ENCODE data around the gene CHAD.

CHAD gene

DNA sequence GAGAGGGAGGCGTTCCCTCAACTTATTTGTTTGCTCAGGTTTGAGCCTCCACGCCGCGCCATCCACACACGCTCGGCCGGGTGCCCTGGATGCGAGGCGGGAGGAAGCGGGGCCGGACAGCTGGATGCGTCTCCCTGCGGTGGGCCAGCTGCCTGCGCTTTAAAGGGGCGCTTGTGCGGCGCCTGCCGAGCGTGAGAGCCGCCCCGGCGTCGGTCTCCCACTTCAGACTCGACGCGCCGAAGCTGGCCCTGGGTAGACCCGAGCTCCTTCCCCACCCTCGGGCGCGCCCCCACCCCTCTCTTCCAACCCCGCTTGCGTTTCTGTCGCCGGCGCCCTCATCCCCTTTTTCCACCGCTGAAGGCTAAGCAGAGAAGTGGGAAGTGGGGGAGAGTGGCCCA lies 527 bp upstream of the CHAD start:
- DNase-seq = peak in 2 of 3 donors; percentile 17 to 36
- WGBS (ENCODE audit: insufficient coverage) = 8% methylated on average over 31 of the region's 37 CpGs
- no peak overlapping the region for H3K27ac ChIP-seq (ENCODE audit: insufficient read depth in 1 of 2, low read depth in 1 of 2, low read length in 2 of 2, poor library complexity in 1 of 2, severe bottlenecking in 2 of 2)
- peaks cover 0 to 27% (median 19%) of the 10 kb centered on the region in 4 experiments for H3K4me1 ChIP-seq (ENCODE audit: control extremely low read depth in 1 of 4, control insufficient read depth in 4 of 4, insufficient read depth in 4 of 4, low read length in 3 of 4)
- ChIA-PET CTCF (interaction anchor here (1.1 to 1.7 kb wide), 4 partner anchors 13 to 110 kb away, joined by 3 to 4 read pairs (median 4); no protein-coding TSS in a partner anchor), POLR2A (no interaction called here)
- peaks cover 0 to 31% (median 7%) of the 10 kb centered on the region in 5 experiments for H3K27me3 ChIP-seq (replicated peaks in 2 of 5; ENCODE audit: control insufficient read depth in 4 of 5, insufficient read depth in 5 of 5, low read length in 4 of 5)
- H3K4me3 ChIP-seq (ENCODE audit: control insufficient read depth in 1 of 7, extremely low read depth in 1 of 7, insufficient read depth in 4 of 7, low read depth in 2 of 7, low read length in 6 of 7) = peak overlapping the region in 4 of 7 experiments; percentile 38 to 69 (median 62)
- no peaks in the 10 kb centered on the region for H3K9me3 ChIP-seq (ENCODE audit: control extremely low read depth in 1 of 5, control insufficient read depth in 4 of 5, insufficient read depth in 2 of 5, low read depth in 1 of 5, low read length in 4 of 5)
- peaks cover 0 to 9% (median 8%) of the 10 kb centered on the region in 4 experiments for H3K36me3 ChIP-seq (ENCODE audit: control insufficient read depth in 4 of 4, insufficient read depth in 4 of 4, low read length in 3 of 4)

- H3K4me3 ChIP-seq (ENCODE audit: control insufficient read depth in 1 of 7, extremely low read depth in 1 of 7, insufficient read depth in 4 of 7, low read depth in 2 of 7, low read length in 6 of 7) = no peak overlapping the region
- H3K9me3 ChIP-seq (ENCODE audit: control extremely low read depth in 1 of 5, control insufficient read depth in 4 of 5, insufficient read depth in 2 of 5, low read depth in 1 of 5, low read length in 4 of 5) = no peaks in the 10 kb centered on the region
- POLR2A ChIA-PET = no interaction called here
- peaks cover 0 to 6% (median 4%) of the 10 kb centered on the region in 4 experiments for H3K36me3 ChIP-seq (ENCODE audit: control insufficient read depth in 4 of 4, insufficient read depth in 4 of 4, low read length in 3 of 4)
- CTCF ChIA-PET = interaction anchor here (0.8 to 1.7 kb wide), 8 partner anchors 9 to 52 kb away, joined by 3 to 6 read pairs (median 4); no protein-coding TSS in a partner anchor
- no peak overlapping the region for H3K27ac ChIP-seq (ENCODE audit: insufficient read depth in 1 of 2, low read depth in 1 of 2, low read length in 2 of 2, poor library complexity in 1 of 2, severe bottlenecking in 2 of 2)
- no peak for DNase-seq
- peaks cover 0 to 31% (median 7%) of the 10 kb centered on the region in 5 experiments for H3K27me3 ChIP-seq (replicated peaks in 2 of 5; ENCODE audit: control insufficient read depth in 4 of 5, insufficient read depth in 5 of 5, low read length in 4 of 5)
- 92% methylated on average over 12 of the region's 13 CpGs for WGBS (ENCODE audit: insufficient coverage)
- H3K4me1 ChIP-seq (ENCODE audit: control extremely low read depth in 1 of 4, control insufficient read depth in 4 of 4, insufficient read depth in 4 of 4, low read length in 3 of 4) = peaks cover 0 to 27% (median 19%) of the 10 kb centered on the region in 4 experiments
Observed at GRCh38 chr17:50467855-50468303, 801 bp downstream of the CHAD start.

DNA sequence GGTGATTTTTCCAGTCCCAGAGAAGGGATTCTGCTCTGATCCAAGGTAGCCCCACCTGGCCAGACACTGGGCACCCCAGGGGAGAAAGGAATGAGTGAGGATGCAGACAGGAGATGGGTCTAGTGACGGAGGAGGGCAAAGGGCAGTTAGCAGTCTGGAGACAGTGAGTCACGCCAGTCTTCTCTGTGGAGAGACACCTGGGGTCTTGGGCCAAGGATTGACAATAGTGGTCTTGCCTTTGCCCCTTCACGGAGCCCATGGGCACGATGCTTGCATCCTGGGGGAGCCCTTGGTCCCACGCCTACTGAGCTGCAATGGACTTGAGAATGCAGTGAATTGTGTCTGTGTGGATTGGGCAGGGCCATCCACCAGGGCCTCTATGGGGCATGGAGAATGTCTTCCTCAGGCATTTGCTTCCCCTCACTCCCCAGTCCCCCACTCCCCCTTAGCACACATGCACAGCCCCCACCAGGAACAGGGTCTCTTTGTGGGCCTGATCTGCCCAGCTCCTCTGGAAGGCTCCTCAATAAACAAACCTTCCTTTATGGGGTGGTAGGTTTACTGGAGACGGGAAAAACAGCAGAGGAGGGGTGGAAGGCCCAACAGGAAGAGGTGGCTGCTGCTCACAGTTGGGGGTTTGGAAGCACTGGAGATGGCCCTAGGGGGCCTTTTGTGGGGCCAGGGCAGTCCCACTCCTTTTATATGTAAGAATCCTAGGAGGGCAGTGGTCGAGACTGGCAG lies 1.4 kb downstream of the CHAD start:
- POLR2A ChIA-PET = no interaction called here
- peaks cover 0 to 5% (median 3%) of the 10 kb centered on the region in 4 experiments for H3K36me3 ChIP-seq (ENCODE audit: control insufficient read depth in 4 of 4, insufficient read depth in 4 of 4, low read length in 3 of 4)
- 94% methylated on average over 5 of the region's 7 CpGs for WGBS (ENCODE audit: insufficient coverage)

DNA sequence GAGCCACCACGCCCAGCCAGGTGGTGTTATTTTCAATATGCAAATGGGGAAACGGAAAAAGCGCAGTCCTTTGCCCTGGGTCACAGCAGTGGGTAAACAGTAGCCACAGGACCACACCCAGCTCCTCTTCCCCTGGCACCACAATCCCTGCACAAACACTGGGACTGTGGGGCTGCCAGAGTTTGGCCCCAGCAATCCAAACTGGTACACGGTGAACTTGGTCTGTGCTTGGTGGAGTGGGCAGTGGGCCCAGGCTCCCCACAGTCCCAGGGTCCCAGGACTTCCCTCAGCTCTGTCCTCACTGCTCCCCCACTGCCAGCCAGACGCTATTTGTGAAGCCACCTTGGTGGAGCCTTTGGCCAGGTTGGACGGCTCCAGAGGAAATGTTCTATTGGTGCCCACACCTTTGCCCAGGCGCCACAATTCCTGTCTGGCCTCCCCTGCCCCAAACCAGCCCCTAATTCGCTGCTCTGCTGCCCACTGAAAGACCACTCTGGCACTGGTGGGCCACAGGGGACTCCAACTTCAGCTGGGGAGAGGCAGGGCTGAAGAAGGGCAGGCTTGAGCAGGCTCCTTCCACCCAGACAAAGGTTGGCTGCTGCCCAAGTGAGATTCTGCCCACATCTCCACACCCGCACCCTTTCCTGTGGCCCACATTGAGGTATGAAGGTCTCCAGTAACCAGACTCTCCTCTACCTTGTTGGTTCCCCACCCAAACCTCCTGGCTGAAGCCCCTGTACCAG lies 2.1 kb downstream of the CHAD start:
- Histone ChIP-seq H3K27ac (ENCODE audit: insufficient read depth in 1 of 2, low read depth in 1 of 2, low read length in 2 of 2, poor library complexity in 1 of 2, severe bottlenecking in 2 of 2) (no peak overlapping the region), H3K27me3 (replicated peaks in 2 of 5; ENCODE audit: control insufficient read depth in 4 of 5, insufficient read depth in 5 of 5, low read length in 4 of 5) (peaks cover 0 to 31% (median 7%) of the 10 kb centered on the region in 5 experiments), H3K9me3 (ENCODE audit: control extremely low read depth in 1 of 5, control insufficient read depth in 4 of 5, insufficient read depth in 2 of 5, low read depth in 1 of 5, low read length in 4 of 5) (no peaks in the 10 kb centered on the region), H3K36me3 (ENCODE audit: control insufficient read depth in 4 of 4, insufficient read depth in 4 of 4, low read length in 3 of 4) (peaks cover 0 to 9% (median 3%) of the 10 kb centered on the region in 4 experiments), H3K4me3 (ENCODE audit: control insufficient read depth in 1 of 7, extremely low read depth in 1 of 7, insufficient read depth in 4 of 7, low read depth in 2 of 7, low read length in 6 of 7) (no peak overlapping the region), H3K4me1 (ENCODE audit: control extremely low read depth in 1 of 4, control insufficient read depth in 4 of 4, insufficient read depth in 4 of 4, low read length in 3 of 4) (peaks cover 0 to 24% (median 16%) of the 10 kb centered on the region in 4 experiments)
- CTCF ChIA-PET = interaction anchor here (1.5 kb wide), 2 partner anchors 13 to 68 kb away, joined by 4 to 5 read pairs; no protein-coding TSS in a partner anchor
- WGBS (ENCODE audit: insufficient coverage) = 93% methylated on average over 9 of the region's 9 CpGs
- DNase-seq = no peak
- POLR2A ChIA-PET = no interaction called here

More for the DNA sequence above, 1.4 kb downstream of the CHAD start:
- H3K27ac ChIP-seq (ENCODE audit: insufficient read depth in 1 of 2, low read depth in 1 of 2, low read length in 2 of 2, poor library complexity in 1 of 2, severe bottlenecking in 2 of 2) = no peak overlapping the region
- DNase-seq = no peak
- CTCF ChIA-PET = interaction anchor here (1.0 to 1.7 kb wide), 4 partner anchors 12 to 51 kb away, joined by 3 to 5 read pairs (median 4); no protein-coding TSS in a partner anchor
- H3K4me1 ChIP-seq (ENCODE audit: control extremely low read depth in 1 of 4, control insufficient read depth in 4 of 4, insufficient read depth in 4 of 4, low read length in 3 of 4) = peaks cover 0 to 27% (median 19%) of the 10 kb centered on the region in 4 experiments
- H3K4me3 ChIP-seq (ENCODE audit: control insufficient read depth in 1 of 7, extremely low read depth in 1 of 7, insufficient read depth in 4 of 7, low read depth in 2 of 7, low read length in 6 of 7) = no peak overlapping the region
- peaks cover 0 to 31% (median 7%) of the 10 kb centered on the region in 5 experiments for H3K27me3 ChIP-seq (replicated peaks in 2 of 5; ENCODE audit: control insufficient read depth in 4 of 5, insufficient read depth in 5 of 5, low read length in 4 of 5)
- no peaks in the 10 kb centered on the region for H3K9me3 ChIP-seq (ENCODE audit: control extremely low read depth in 1 of 5, control insufficient read depth in 4 of 5, insufficient read depth in 2 of 5, low read depth in 1 of 5, low read length in 4 of 5)

DNA sequence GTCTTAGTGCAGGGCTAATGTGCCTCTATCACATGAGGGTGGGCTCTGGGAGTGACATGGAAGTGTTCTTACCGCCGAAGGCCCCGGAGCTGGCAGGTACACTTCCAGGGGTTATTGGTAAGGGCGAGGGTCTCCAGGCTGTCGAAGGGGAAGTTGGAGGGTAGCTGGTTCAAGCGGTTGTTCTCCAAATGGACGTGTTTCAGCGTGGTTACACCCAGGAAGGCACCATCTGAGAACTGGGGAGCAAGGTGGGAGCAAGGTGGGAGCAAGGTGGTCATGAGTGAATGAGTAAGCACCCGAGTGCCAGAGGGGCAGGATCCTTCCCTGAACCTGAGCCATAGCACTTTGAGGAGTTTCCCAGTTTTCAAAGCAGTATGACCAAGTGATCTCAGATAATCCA lies 3.0 kb downstream of the CHAD start:
- ChIA-PET POLR2A (no interaction called here), CTCF (interaction anchor here (1.1 to 1.5 kb wide), 3 partner anchors 10 to 67 kb away, joined by 3 to 4 read pairs (median 3); no protein-coding TSS in a partner anchor)
- Histone ChIP-seq H3K9me3 (ENCODE audit: control extremely low read depth in 1 of 5, control insufficient read depth in 4 of 5, insufficient read depth in 2 of 5, low read depth in 1 of 5, low read length in 4 of 5) (no peaks in the 10 kb centered on the region), H3K4me3 (ENCODE audit: control insufficient read depth in 1 of 7, extremely low read depth in 1 of 7, insufficient read depth in 4 of 7, low read depth in 2 of 7, low read length in 6 of 7) (no peak overlapping the region), H3K27me3 (replicated peaks in 2 of 5; ENCODE audit: control insufficient read depth in 4 of 5, insufficient read depth in 5 of 5, low read length in 4 of 5) (peaks cover 0 to 31% (median 7%) of the 10 kb centered on the region in 5 experiments), H3K36me3 (ENCODE audit: control insufficient read depth in 4 of 4, insufficient read depth in 4 of 4, low read length in 3 of 4) (peaks cover 0 to 11% (median 4%) of the 10 kb centered on the region in 4 experiments), H3K27ac (ENCODE audit: insufficient read depth in 1 of 2, low read depth in 1 of 2, low read length in 2 of 2, poor library complexity in 1 of 2, severe bottlenecking in 2 of 2) (no peak overlapping the region), H3K4me1 (ENCODE audit: control extremely low read depth in 1 of 4, control insufficient read depth in 4 of 4, insufficient read depth in 4 of 4, low read length in 3 of 4) (peaks cover 0 to 15% (median 8%) of the 10 kb centered on the region in 4 experiments)
- DNase-seq = no peak
- WGBS (ENCODE audit: insufficient coverage) = 99% methylated on average over 7 of the region's 9 CpGs

- Histone ChIP-seq H3K4me1 (ENCODE audit: control extremely low read depth in 1 of 4, control insufficient read depth in 4 of 4, insufficient read depth in 4 of 4, low read length in 3 of 4) (peaks cover 0 to 15% (median 8%) of the 10 kb centered on the region in 4 experiments), H3K27ac (ENCODE audit: insufficient read depth in 1 of 2, low read depth in 1 of 2, low read length in 2 of 2, poor library complexity in 1 of 2, severe bottlenecking in 2 of 2) (no peak overlapping the region), H3K27me3 (replicated peaks in 2 of 5; ENCODE audit: control insufficient read depth in 4 of 5, insufficient read depth in 5 of 5, low read length in 4 of 5) (peaks cover 0 to 31% (median 7%) of the 10 kb centered on the region in 5 experiments), H3K9me3 (ENCODE audit: control extremely low read depth in 1 of 5, control insufficient read depth in 4 of 5, insufficient read depth in 2 of 5, low read depth in 1 of 5, low read length in 4 of 5) (no peaks in the 10 kb centered on the region), H3K4me3 (ENCODE audit: control insufficient read depth in 1 of 7, extremely low read depth in 1 of 7, insufficient read depth in 4 of 7, low read depth in 2 of 7, low read length in 6 of 7) (no peak overlapping the region), H3K36me3 (ENCODE audit: control insufficient read depth in 4 of 4, insufficient read depth in 4 of 4, low read length in 3 of 4) (peaks cover 0 to 14% (median 5%) of the 10 kb centered on the region in 4 experiments)
- POLR2A ChIA-PET = no interaction called here
- 98% methylated on average over 6 of the region's 6 CpGs for WGBS (ENCODE audit: insufficient coverage)
- CTCF ChIA-PET = interaction anchor here (1.1 to 1.5 kb wide), 3 partner anchors 10 to 67 kb away, joined by 3 to 4 read pairs (median 3); no protein-coding TSS in a partner anchor
- DNase-seq = no peak
Observed at GRCh38 chr17:50465171-50465570, 3.5 kb downstream of the CHAD start.

Measured in common myeloid progenitor, CD34-positive (primary cell).